ENCODE measurements around the gene STX7. TPM values are rescaled to one million over a fixed set of nuclear protein-coding genes. Genes with fewer than 3 reads are reported as not detected.

The STX7 gene
- total and polyA plus RNA-seq, 8 donors: 46.1 to 69.7 (median 58.7) TPM

DNA sequence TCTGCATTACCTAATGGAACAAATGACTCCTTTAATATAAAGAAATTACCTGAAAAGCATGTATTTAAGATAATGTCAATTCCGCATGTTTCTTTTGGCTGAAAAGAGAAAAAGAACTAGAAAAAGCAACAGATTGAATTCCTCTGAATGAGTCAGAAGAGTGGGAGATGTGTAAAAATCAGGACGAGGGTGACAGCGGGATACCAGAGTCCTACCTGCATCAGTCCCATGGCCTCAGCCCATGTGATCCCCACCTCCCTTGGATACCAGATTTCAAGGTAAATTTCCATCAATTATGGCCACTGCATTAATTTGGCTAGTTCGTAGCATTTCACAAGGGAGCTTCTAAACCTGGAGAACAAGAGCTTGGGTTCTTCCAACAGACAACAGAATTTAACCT lies 101.6 kb downstream of the STX7 start:
- no peaks in the 10 kb centered on the region for H3K36me3 ChIP-seq
- intact Hi-C loops (cut with DNase I): no loop called here
- DNase-seq (no peak), ATAC-seq (no peak)
- H3K4me3 ChIP-seq: no peak overlapping the region
- no peak overlapping the region for H3K27ac ChIP-seq
- no peaks in the 10 kb centered on the region for H3K4me1 ChIP-seq
- H3K9me3 ChIP-seq: peaks cover 0 to 5% of the 10 kb centered on the region in 2 donors
- TF ChIP-seq, protein P1, sequence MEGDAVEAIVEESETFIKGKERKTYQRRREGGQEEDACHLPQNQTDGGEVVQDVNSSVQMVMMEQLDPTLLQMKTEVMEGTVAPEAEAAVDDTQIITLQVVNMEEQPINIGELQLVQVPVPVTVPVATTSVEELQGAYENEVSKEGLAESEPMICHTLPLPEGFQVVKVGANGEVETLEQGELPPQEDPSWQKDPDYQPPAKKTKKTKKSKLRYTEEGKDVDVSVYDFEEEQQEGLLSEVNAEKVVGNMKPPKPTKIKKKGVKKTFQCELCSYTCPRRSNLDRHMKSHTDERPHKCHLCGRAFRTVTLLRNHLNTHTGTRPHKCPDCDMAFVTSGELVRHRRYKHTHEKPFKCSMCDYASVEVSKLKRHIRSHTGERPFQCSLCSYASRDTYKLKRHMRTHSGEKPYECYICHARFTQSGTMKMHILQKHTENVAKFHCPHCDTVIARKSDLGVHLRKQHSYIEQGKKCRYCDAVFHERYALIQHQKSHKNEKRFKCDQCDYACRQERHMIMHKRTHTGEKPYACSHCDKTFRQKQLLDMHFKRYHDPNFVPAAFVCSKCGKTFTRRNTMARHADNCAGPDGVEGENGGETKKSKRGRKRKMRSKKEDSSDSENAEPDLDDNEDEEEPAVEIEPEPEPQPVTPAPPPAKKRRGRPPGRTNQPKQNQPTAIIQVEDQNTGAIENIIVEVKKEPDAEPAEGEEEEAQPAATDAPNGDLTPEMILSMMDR (IDR thresholded peaks at IDR 0.05): no peak
- no peaks in the 10 kb centered on the region for H3K27me3 ChIP-seq

DNA sequence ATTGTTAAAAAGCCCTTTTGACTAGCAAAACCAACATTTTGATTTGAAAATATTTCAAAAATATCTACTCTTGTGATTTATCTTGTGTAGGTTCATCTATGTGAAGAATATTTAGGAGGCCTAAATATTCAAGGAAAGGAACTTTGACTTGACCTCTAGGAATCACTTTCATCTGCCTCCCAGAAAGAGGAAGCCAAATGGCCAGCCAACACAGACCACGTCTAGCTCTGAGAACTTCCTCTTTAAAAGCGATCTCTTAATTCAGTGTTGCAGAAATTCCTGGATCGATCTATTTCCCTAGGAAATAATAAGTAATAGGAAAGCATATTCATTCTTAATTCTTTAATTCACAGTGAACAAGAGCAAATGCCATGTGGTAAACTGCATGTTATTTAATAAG lies 102.1 kb downstream of the STX7 start:
- H3K9me3 ChIP-seq: peaks cover 0 to 2% of the 10 kb centered on the region in 2 donors
- DNase-seq (no peak), ATAC-seq (no peak)
- H3K4me3 ChIP-seq: no peak overlapping the region
- no peak overlapping the region for H3K27ac ChIP-seq
- H3K4me1 ChIP-seq: no peaks in the 10 kb centered on the region
- TF ChIP-seq, protein P1 (IDR thresholded peaks at IDR 0.05): no peak
- H3K27me3 ChIP-seq: no peaks in the 10 kb centered on the region
- no peaks in the 10 kb centered on the region for H3K36me3 ChIP-seq
- intact Hi-C loops (cut with DNase I): no loop called here

DNA sequence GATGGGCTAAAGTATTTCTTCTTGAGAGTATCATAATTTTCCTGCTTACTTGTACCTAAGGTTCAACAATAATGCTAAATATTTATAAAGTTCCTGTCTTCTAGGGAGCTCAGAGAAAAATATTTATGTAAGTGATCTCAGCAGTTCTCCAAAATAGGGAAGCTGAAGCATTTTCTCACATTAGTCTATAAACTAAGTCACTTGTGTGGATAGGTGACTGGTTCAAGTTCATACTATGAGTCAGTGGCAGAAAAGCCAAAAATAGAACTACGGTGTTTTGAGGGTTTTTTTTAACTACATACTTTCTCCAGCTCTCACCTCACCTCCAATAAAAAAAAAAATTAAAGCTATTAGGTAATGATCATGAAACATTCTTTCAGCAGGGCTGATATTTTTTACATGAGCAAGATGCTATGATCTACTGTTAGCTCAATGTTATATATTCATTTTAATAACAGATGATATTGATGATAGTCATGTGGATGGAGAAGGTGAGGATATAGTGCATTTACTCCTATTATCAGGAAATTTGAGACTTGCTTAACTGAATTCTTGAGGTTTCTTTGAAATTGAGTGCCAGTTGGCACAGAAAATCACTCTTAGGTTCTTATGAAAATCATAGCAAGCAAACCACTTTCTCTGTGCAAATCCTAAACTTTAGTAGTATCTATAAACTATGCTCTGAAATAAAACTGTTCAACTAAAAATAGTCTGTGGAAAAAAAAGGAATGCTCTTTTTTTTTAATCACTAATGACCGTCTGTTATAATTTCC lies 107.6 kb downstream of the STX7 start:
- ATAC-seq: no peak

DNA sequence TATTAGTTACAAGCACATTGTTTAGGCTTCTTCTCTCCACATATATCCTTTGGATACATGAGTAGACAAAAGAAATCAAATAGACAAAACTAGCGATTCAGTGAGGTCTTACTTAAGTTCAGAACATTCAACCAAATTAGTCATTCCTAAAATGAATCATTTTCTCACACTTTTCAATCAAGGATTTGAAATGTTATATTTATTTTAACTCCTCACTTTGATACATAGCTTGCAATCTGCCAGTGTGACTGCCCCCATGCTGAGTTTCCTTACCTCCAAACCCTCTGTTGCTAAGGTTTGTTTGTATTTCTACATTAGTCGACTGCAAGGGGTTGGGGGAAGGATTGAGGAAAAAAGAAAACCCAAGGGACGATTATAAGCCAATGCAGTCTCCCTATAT lies 108.2 kb downstream of the STX7 start:
- peaks cover 20 to 57% of the 10 kb centered on the region in 2 donors for H3K27me3 ChIP-seq
- H3K27ac ChIP-seq: no peak overlapping the region

More for the DNA sequence above, 107.6 kb downstream of the STX7 start:
- Histone ChIP-seq H3K27ac (no peak overlapping the region), H3K4me1 (peaks cover 0 to 6% of the 10 kb centered on the region in 2 donors), H3K36me3 (no peaks in the 10 kb centered on the region), H3K9me3 (no peaks in the 10 kb centered on the region), H3K27me3 (peaks cover 16 to 51% of the 10 kb centered on the region in 2 donors), H3K4me3 (no peak overlapping the region)
- DNase-seq: no peak
- intact Hi-C loops (cut with DNase I): no loop called here
- TF ChIP-seq, protein P1 (IDR thresholded peaks at IDR 0.05): no peak

DNA sequence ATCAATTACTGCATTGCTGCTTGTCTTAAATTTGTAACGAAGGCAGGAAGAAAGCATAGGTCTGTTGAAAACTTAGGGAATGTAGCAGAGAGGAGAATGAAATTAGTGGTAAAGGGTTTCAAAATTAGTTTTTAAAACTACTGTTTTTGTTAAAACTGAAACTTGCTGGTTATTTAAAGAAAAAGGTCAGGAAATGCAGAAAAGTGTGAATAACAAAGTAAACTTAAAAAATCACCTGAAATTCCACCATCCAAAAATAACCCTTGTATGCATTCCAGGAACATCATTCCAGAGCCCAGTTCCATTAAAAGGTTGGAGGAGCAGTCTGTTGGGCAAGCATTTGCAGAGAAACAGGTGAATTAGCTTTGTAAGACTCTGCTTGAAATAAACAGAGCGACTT lies 108.6 kb downstream of the STX7 start:
- Histone ChIP-seq H3K4me1 (peaks cover 0 to 6% of the 10 kb centered on the region in 2 donors), H3K36me3 (no peaks in the 10 kb centered on the region), H3K27ac (no peak overlapping the region), H3K27me3 (peaks cover 24 to 61% of the 10 kb centered on the region in 2 donors), H3K9me3 (no peaks in the 10 kb centered on the region), H3K4me3 (no peak overlapping the region)
- TF ChIP-seq, protein P1 (IDR thresholded peaks at IDR 0.05): no peak
- no peak for DNase-seq
- no peak for ATAC-seq
- intact Hi-C loops (cut with DNase I): no loop called here

More for the DNA sequence above, 108.2 kb downstream of the STX7 start:
- TF ChIP-seq, protein P1 (IDR thresholded peaks at IDR 0.05): no peak
- H3K9me3 ChIP-seq: no peaks in the 10 kb centered on the region
- no peak overlapping the region for H3K4me3 ChIP-seq
- ATAC-seq (no peak), DNase-seq (no peak)
- H3K4me1 ChIP-seq: peaks cover 0 to 6% of the 10 kb centered on the region in 2 donors
- no peaks in the 10 kb centered on the region for H3K36me3 ChIP-seq
- intact Hi-C loops (cut with DNase I): no loop called here

All from left lung (tissue), 10 donors.